Loucy (cell line): ENCODE measurements around the gene RAB40B.

Experiments used
- H2AFZ ChIP-seq: fragments of 200-600 bp; sonication (generic); 2 replicates; pipeline ENCODE4 v1.6.0; 2016; ENCODE audit warnings: antibody characterized with exemption, mild to moderate bottlenecking, low read length, moderate library complexity
- H3F3A ChIP-seq: fragments of 200-600 bp; 2 replicates; pipeline ENCODE4 v1.6.0; 2016; ENCODE audit warnings: antibody characterized with exemption, low read depth, mild to moderate bottlenecking
- H3K27me3 ChIP-seq: fragments of 200-600 bp; sonication (generic); 2 replicates; pipeline ENCODE4 v1.6.1; 2014; ENCODE audit warnings: low read length, mild to moderate bottlenecking; ENCODE audit not compliant: insufficient read depth, poor library complexity, severe bottlenecking
- H3K36me3 ChIP-seq: fragments of 200-600 bp; sonication (generic); 2 replicates; pipeline ENCODE4 v1.6.1; 2016; ENCODE audit warnings: low read length; ENCODE audit not compliant: insufficient read depth
- H3K4me1 ChIP-seq: fragments of 200-600 bp; sonication (generic); 2 replicates; pipeline ENCODE4 v1.5.1; 2014; ENCODE audit warnings: low read length, mild to moderate bottlenecking; ENCODE audit not compliant: insufficient read depth, poor library complexity, severe bottlenecking
- H3K4me2 ChIP-seq: fragments of 200-600 bp; sonication (generic); 2 replicates; pipeline ENCODE4 v1.6.0; 2014; ENCODE audit warnings: antibody characterized with exemption, low read length, low read depth, mild to moderate bottlenecking; ENCODE audit not compliant: poor library complexity, severe bottlenecking
- H3K4me3 ChIP-seq: fragments of 200-600 bp; sonication (generic); 2 replicates; pipeline ENCODE4 v1.5.1; 2014; ENCODE audit warnings: low read length, mild to moderate bottlenecking, mixed read lengths; ENCODE audit not compliant: poor library complexity, severe bottlenecking
- H3K79me2 ChIP-seq: fragments of 200-600 bp; sonication (generic); 2 replicates; pipeline ENCODE4 v1.6.1; 2014; ENCODE audit warnings: low read length; ENCODE audit not compliant: insufficient read depth
- H3K9ac ChIP-seq: fragments of 200-600 bp; sonication (generic); 2 replicates; pipeline ENCODE4 v1.6.0; 2014; ENCODE audit warnings: mild to moderate bottlenecking, low read depth, low read length, moderate library complexity; ENCODE audit not compliant: poor library complexity, severe bottlenecking
- H3K9me2 ChIP-seq: fragments of 200-600 bp; sonication (generic); replicated peaks from 2 replicates; pipeline ENCODE4 v1.6.1; 2016; ENCODE audit warnings: low read depth, low read length, mixed read lengths
- H3K9me3 ChIP-seq: fragments of 200-600 bp; sonication (generic); 2 replicates; pipeline ENCODE4 v1.6.1; 2014; ENCODE audit warnings: mild to moderate bottlenecking, antibody characterized with exemption, low read length, low read depth; ENCODE audit not compliant: insufficient read depth
- H4K20me1 ChIP-seq: fragments of 200-600 bp; sonication (generic); 2 replicates; pipeline ENCODE4 v1.6.0; 2014; ENCODE audit warnings: antibody characterized with exemption, low read length, mild to moderate bottlenecking; ENCODE audit not compliant: insufficient read depth, poor library complexity, severe bottlenecking
- CTCF ChIP-seq: fragments of 200-600 bp; sonication (generic); conservative IDR thresholded peaks from 2 replicates; pipeline ENCODE4 v1.5.1; 2014; ENCODE audit warnings: mild to moderate bottlenecking, antibody characterized with exemption, low read length
- EZH2phosphoT487 ChIP-seq: fragments of 200-600 bp; IDR thresholded peaks from 2 replicates; pipeline ENCODE4 v1.6.1; 2018; ENCODE audit warnings: antibody characterized with exemption, mild to moderate bottlenecking, moderate library complexity, borderline replicate concordance

Gene RAB40B

GRCh38 chr17:82690786-82691489 is 7.6 kb downstream of the RAB40B start:
- TF ChIP-seq CTCF: no peak
- TF ChIP-seq EZH2phosphoT487: no peak
- no peaks in the 10 kb centered on the region for H4K20me1 ChIP-seq
- H3F3A ChIP-seq: no peaks in the 10 kb centered on the region
- H3K27me3 ChIP-seq: no peaks in the 10 kb centered on the region
- H3K9me3 ChIP-seq: no peaks in the 10 kb centered on the region; the same call in 1 of the 2 replicates
- no peaks in the 10 kb centered on the region for H3K9me2 ChIP-seq
- no peak overlapping the region for H3K4me2 ChIP-seq
- no peak overlapping the region for H3K4me3 ChIP-seq
- H3K79me2 ChIP-seq: no peaks in the 10 kb centered on the region
- H3K4me1 ChIP-seq: no peaks in the 10 kb centered on the region
- no peak overlapping the region for H3K9ac ChIP-seq
- H3K36me3 ChIP-seq: no peaks in the 10 kb centered on the region
- H2AFZ ChIP-seq: no peak overlapping the region

GRCh38 chr17:82689077-82689476 is 9.4 kb downstream of the RAB40B start:
- H3K4me2 ChIP-seq: no peak overlapping the region

GRCh38 chr17:82687871-82688270 is 10.6 kb downstream of the RAB40B start:
- H3K4me2 ChIP-seq: no peak overlapping the region

More at GRCh38 chr17:82689077-82689476, 9.4 kb downstream of the RAB40B start:
- Histone ChIP-seq H3F3A (no peaks in the 10 kb centered on the region), H3K9me3 (no peaks in the 10 kb centered on the region; the same call in 1 of the 2 replicates), H3K79me2 (no peaks in the 10 kb centered on the region), H3K36me3 (no peaks in the 10 kb centered on the region), H3K27me3 (no peaks in the 10 kb centered on the region), H4K20me1 (no peaks in the 10 kb centered on the region), H3K4me3 (no peak overlapping the region), H2AFZ (no peak overlapping the region), H3K9me2 (no peaks in the 10 kb centered on the region), H3K4me1 (no peaks in the 10 kb centered on the region), H3K9ac (no peak overlapping the region)
- TF ChIP-seq CTCF: no peak
- TF ChIP-seq EZH2phosphoT487: no peak

More at GRCh38 chr17:82687871-82688270, 10.6 kb downstream of the RAB40B start:
- H3K4me1 ChIP-seq: no peaks in the 10 kb centered on the region
- no peaks in the 10 kb centered on the region for H3K9me3 ChIP-seq
- no peaks in the 10 kb centered on the region for H3F3A ChIP-seq
- TF ChIP-seq EZH2phosphoT487 (no peak), CTCF (no peak)
- H3K27me3 ChIP-seq: no peaks in the 10 kb centered on the region
- no peak overlapping the region for H3K9ac ChIP-seq
- H3K79me2 ChIP-seq: no peaks in the 10 kb centered on the region
- H3K9me2 ChIP-seq: no peaks in the 10 kb centered on the region
- no peaks in the 10 kb centered on the region for H3K36me3 ChIP-seq
- no peaks in the 10 kb centered on the region for H4K20me1 ChIP-seq
- no peak overlapping the region for H3K4me3 ChIP-seq
- no peak overlapping the region for H2AFZ ChIP-seq
